Measurements from ENCODE around the gene PLEK.

Gene PLEK

DNA sequence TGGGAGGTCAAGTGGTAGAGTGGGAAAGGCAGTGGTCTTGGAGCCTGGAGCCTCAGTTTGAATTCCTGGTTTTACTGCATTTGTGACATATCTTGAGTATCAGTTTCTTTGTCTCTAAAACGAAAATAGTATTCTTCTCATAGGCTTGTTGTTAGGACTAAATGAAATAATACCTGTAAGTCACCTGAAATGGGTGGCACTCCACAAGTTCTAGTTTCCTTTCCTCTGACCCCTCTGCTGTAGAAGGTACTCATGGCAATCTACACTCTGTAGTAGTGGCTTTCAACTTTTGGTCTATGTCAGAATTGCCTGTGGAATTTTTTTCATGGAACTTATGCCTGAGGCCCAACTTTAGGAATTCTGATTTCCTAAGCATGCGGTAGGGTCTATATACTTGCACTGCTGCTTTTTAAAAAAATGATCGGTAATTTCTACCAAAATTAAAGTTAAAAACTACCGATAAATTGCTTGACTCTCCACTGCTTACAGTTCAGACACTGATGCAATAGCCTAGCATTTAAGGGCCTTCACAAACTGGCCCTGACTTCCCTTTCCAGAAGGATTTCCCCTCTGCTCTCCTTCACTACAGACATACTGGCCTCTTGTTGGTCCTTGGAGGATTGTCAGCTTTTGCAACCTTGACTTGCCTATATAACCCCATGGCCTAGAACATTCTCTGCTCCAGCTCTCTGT is 47.2 kb downstream of the PLEK start:
- H3K27ac ChIP-seq, result no peak overlapping the region
- TF ChIP-seq ZFX (IDR thresholded peaks at IDR 0.05), result no peak
- TF ChIP-seq, protein P1, sequence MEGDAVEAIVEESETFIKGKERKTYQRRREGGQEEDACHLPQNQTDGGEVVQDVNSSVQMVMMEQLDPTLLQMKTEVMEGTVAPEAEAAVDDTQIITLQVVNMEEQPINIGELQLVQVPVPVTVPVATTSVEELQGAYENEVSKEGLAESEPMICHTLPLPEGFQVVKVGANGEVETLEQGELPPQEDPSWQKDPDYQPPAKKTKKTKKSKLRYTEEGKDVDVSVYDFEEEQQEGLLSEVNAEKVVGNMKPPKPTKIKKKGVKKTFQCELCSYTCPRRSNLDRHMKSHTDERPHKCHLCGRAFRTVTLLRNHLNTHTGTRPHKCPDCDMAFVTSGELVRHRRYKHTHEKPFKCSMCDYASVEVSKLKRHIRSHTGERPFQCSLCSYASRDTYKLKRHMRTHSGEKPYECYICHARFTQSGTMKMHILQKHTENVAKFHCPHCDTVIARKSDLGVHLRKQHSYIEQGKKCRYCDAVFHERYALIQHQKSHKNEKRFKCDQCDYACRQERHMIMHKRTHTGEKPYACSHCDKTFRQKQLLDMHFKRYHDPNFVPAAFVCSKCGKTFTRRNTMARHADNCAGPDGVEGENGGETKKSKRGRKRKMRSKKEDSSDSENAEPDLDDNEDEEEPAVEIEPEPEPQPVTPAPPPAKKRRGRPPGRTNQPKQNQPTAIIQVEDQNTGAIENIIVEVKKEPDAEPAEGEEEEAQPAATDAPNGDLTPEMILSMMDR (conservative IDR thresholded peaks at IDR 0.05), result no peak

DNA sequence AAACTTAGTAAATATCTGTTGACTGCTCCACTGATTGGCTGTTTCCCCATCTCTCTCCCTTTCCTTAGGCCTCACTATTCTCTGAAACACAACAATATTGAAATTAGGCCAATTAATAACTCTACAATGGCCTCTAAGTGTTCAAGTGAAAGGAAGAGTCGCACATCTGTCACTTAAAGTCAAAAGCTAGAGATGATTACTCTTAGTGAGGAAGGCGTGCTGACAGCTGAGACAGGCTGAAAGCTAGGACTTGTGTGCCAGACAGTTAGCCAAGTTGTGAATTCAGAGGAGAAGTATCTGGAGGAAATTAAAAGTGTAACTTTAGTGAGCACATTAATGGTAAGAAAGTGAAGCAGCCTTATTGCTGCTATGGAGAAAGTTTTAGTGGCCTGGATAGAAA is 48.4 kb downstream of the PLEK start:
- TF ChIP-seq, protein P1 (conservative IDR thresholded peaks at IDR 0.05), result no peak
- no peak for TF ChIP-seq ZFX (IDR thresholded peaks at IDR 0.05)
- H3K27ac ChIP-seq, result no peak overlapping the region

DNA sequence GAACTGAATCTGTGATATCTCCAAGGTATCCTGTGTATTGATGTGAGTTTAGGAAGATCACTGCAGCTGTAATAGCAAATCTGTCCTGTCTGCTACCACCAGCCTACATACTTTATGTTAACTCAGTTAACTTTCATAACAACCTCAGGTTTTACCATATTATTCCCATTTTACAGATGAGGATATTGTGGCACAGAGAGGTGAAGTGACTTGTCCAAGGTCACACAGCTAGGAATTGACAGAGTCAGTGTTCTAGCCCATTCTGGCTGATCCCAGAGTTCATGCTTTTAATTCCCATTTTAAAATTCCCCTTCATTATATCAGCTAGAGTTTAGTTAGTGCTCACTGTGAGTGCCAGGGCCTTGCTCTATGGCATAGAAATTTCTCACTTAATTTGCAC is 49.4 kb downstream of the PLEK start:
- TF ChIP-seq, protein P1 (conservative IDR thresholded peaks at IDR 0.05), result no peak
- TF ChIP-seq ZFX (IDR thresholded peaks at IDR 0.05), result no peak
- H3K27ac ChIP-seq, result no peak overlapping the region

DNA sequence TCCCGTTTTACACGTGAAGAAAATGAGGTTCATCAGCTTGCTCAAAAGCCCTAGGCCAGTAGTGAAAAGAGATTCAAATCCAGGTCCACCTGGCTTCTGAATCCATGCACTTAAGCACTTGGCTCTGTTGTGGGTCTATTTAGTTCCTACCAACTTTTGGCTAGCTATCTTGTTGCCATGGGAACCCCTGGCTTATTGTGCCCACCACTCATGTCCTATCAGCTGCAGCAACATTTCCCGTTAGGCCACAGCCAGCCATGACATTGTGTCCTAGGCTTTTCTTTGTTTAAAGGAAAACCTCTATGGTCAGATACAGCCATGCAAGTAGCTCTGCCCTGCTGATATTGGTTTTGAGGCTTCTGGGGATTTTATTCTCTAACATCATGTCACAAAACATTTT is 49.8 kb downstream of the PLEK start:
- TF ChIP-seq ZFX (IDR thresholded peaks at IDR 0.05), result no peak
- TF ChIP-seq, protein P1 (conservative IDR thresholded peaks at IDR 0.05), result no peak
- H3K27ac ChIP-seq, result no peak overlapping the region

DNA sequence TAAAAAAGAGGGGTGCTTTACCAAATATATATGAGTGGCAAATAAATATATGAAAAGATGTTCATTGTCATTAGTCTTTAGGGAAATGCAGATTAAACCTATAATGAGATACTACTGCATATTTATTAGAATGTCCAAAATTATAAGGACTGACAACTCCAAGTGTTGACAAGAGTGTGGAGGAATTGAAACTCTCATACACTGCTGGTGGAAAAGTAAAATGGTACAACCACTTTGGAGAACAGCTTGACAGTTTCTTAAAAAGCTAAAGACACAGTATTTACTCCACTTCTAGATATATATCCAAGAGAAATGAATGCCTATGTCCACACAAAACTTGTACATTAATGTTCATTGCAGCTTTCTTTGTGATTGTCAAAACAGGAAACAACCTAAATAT is 50.4 kb downstream of the PLEK start:
- TF ChIP-seq, protein P1 (conservative IDR thresholded peaks at IDR 0.05), result no peak
- TF ChIP-seq ZFX (IDR thresholded peaks at IDR 0.05), result no peak
- no peak overlapping the region for H3K27ac ChIP-seq

DNA sequence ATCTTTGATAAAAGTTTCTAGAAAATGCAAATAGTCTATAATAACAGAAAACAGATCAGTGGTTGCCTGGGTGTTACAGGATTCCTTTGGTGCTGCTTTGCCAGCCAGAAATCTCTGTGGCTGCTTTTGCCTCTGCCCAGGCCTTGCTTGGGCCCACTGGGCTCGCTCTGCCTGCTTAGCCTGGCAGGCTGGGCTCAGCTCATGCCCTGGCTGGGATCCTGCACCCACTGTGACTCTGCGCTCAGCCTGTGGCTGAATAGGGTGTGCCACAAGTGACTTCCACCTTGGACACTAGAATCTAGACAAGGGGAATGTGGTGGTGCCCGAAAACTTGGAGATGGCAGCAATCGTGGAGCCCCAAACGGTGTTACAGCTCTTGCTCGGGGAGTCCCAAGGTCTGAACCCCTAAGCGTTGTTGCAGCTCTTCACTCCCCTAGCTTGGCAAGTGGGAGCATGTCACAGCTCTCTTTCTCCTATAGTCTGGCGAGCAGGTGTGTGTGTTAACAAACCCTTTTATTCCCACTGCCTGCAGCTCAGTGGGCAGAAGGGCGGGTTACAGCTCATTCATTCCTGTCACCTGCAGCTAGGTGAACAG is 51.1 kb downstream of the PLEK start:
- TF ChIP-seq, protein P1 (conservative IDR thresholded peaks at IDR 0.05), result no peak
- no peak for TF ChIP-seq ZFX (IDR thresholded peaks at IDR 0.05)
- no peak overlapping the region for H3K27ac ChIP-seq

DNA sequence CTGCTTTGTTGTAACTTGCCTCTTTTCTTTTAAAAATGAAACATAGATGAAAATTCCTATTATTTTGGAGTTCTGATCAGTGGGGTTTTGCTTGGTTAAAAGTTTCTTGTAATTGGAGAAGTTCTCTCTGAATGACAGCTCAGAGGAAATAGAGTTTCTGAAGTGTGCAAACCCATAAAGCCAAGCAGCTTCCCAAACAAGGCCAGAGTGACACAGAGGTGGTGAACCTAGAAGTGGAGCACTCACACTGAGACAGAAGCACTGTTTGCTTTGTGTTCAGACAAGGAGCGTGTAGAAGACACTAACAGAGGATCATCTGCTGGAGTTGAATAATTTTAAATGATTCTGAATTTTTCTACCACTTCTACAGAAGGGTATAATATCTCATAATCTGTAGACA is 52.8 kb downstream of the PLEK start:
- no peak overlapping the region for H3K27ac ChIP-seq
- TF ChIP-seq, protein P1 (conservative IDR thresholded peaks at IDR 0.05), result no peak

Measured in C4-2B (cell line).